Hematopoietic multipotent progenitor cell treated with erythropoietin and hydrocortisone succinate and interleukin-3 and kit ligand, for 15 days (in vitro differentiated cells): Measurements from ENCODE around the gene HOMER1.

Source experiments
- DNase-seq: peaks from one replicate; pipeline ENCODE4 v3.0.0-alpha.2; 2015; ENCODE audit warnings: low spot score

HOMER1 gene

GRCh38 chr5:79513704-79514390 is at the start of gene HOMER1:
Gene HOMER1, minus strand, starts transcription at chr5:79514134. Its CDS starts 1,360 bp downstream, at chr5:79512774.
- no peak for DNase-seq

DNA sequence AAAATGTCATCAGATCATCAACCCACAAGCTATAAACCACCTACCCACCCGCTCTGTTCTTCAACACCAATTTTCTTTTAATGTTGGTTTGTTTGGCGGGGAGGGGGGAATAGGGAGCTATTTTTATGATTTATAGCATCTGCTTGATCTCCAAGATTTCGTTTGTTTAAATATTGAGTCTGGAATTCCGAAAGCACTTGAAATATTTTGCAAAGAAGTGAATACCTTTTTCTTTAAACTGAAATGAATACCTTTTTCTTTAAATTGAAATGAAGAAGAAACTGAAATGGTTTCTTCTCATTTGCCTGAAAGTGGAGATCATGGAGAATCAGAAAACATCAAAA is 49.3 kb upstream of the HOMER1 start:
- no peak for DNase-seq

DNA sequence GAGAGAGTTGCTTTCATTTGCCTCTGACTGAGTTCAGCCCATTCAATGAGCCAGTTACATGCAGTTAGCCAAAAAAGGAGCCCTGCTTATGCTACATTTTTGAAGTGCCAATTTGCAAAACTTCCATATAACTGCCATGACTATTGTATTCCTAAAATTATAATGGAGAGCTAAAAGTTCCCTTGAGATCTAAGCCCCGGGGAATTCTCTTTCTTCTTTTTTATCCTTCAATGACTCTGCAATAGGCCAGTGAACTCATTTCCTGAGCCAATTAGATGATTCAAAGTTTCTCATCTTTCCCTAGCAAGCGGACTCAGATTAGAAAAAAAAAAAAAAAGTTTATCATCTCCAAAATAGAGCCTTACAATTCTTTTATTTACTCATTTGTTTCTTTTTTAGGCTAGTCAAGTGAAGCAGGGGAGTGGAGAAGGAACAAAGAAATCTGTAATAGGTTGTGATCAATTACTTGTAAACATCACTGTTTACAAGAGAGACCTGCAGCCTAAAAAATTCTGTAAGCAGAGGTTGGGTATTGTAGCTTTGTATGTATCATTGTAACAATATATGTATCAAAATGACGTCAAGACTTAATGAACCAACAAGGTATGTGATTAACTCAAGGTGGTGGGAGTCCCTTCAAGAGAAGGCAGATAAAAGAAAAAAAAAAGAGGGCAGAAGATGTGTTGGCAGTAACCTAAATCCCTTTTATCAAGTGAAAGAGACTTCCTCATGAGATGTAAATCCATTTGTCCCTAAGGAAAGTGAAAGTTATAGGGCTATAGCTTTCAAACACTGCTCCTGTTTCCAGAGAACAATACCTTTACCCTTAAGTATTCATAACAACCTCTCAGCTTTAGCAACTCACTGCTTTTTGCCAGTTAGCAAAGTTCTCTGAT is 48.7 kb upstream of the HOMER1 start:
- no peak for DNase-seq

- DNase-seq = no peak
Observed at GRCh38 chr5:79561525-79561893, 47.6 kb upstream of the HOMER1 start.

DNA sequence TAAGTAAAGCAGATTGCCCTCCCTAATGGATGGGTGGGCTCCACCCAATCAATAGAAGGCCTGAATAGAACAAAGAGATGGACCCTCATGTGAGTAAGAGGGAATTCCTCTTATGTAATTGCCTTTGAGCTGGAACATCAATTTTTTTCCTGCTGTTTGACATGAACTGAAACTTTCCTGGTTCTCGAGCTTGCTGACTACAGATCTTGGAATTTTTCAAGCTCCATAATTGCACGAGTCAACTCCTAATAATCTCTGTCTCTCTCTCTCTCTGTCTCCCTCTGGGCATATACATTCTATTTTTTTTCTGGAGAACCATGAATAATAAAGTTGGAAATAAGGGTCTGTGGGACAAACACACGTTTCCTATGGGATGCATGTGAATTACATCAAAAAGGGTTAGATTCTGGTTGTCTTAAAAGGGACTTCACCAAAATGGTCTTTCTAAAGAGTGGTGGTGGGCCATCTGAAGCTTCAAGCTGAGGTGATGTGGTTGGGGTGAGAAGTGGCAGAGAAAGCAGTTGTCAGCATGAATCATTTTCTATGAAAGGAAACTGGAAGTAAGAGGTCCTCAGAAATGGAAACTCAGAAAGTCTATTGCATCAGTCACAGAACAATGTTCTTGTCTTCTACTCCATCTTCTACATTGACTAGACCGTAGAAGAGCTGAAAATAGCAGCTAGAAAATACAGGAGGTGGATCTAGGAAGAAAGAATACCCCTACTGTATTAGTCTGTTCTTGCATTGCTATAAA is 47.0 kb upstream of the HOMER1 start:
- DNase-seq = no peak

DNA sequence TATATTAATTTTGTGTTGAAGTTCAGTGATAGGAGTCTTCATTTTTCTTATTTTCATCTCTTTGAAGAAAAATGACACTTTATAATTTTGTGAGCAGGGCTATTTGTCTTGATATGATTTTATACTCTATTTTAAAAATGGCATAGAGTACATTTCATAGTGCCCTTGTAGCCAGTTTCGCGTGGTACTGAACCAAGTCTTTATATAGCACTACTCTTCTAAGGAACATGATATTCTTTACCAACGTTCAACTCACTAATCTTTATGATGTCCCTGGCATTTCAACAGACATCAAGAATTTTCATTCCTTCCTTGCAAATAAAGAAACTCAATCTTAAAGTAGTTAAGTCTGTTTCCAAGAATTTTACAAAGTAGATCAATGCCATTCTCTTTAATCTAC is 41.5 kb upstream of the HOMER1 start:
- DNase-seq = no peak

DNA sequence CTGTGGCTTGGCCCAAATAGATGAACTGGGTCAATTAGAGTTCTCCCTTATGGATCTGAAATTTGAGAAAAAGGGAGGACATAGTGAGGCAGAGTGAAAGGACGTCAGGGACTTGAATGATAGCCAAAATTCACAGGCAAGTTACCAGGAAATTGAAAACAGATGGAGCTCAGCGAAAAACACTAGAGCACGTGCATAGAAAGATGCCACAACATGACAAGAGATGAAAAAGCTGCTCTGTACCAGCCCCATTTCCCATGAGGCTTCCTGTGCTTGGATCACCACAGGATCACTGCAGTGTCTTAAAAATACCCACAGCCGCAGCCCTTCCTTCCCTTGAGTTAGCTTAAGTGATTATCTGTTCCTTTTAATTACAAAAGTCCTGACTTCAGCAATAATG is 39.0 kb upstream of the HOMER1 start:
- no peak for DNase-seq

DNA sequence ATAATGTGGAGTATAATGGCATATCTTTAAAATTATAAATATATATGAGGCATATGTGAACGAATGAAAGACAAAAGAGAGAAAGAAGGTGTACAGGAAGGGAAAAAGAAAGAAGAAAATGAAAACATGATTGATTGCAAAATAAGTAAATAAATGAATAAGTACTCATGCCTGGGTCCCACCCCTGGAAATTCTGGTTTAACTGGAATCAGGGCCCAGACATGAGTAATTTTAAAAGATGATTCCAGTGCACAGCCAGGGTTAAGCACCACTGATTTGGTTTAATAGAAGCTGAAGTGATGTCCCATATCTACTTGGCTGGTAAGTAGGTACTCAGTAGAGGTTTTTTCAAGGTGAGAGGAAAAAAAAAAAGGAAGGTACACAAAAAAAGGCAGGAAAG is 34.0 kb upstream of the HOMER1 start:
- DNase-seq = no peak

DNA sequence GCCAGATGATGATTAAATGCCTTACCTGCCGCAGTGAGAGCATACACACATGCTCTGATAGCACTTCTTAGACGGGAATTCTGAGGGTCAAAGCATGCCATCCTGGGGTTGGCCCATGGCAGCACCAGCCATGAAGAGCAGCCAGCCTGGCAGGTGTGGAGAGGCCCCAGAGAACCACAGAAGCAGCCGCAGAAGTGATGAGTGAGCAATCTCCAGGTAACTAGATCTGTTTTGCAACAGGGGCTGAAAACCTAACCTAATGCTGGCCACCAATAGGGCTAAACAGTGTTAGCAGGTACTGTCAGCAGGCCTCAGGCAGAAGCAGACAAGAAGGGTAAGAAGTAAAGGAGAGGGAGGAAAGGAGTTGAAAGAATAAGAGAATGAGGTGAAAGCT is 33.5 kb upstream of the HOMER1 start:
- DNase-seq = no peak

DNA sequence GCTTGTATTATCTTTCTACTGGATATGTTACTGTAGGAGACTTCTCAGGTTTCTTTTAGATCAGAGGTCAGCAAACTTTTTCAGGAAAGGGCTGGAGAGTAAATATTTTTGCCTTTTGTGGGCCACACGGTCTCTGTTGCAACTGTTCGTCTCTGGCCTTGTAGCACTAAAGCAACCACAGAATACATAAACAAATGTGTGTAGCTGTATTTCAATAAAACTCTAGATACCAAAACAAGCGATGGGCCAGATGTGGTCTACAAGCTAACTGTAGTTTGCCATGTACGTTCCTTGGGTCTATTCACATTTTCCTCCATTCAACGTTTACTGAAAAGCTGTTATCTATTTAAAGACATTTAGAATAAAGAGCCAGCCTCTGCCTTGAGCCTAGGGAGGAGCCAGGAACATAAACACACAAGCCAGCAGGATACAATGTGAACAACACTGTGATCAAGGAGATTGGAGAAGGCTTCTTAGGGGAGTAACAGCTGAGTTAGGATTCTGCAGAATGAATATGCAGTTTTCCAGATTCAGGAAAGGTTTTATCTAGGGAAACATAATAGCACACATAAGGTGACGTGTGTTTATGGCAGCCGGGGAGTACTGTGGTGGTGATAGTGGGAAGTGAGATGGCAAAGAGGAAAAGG is 33.0 kb upstream of the HOMER1 start:
- DNase-seq = no peak

DNA sequence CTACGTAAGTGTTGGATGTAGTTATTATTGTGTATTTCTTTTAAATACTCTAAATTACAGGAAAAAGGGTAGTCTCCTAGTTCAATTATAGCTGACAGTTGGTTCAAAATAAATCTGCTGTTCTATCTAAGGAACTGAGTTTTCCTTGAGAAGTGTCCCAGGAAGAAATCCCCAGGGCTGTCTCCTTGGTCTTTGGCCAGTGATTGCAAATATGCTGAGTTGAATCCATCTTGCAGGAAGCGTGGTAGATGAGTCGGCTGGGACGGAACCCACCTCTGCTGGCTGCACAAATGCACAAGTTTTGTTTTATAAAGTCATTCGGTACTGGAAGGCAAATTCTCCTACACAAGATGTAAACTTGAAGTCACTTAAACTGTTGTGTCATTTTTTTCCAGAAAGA is 30.2 kb upstream of the HOMER1 start:
- DNase-seq = no peak

DNA sequence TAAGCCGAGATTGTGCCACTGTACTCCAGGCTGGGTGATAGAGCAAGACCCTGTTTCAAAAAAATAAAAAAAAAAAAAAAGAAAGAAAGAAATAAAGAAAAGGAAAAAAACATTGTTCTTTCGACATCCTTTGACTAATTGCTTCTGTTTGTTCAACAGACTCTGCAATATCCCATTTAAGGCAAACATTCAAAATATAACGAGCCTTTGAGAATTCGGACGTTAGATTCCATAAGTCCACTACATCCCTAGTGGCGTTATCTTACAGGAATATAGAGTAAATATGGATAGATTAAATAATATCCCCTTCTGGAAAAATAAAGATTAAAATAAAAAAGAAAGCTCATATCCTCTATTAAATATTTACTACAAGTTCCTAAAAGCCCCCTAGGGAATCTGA is 27.0 kb upstream of the HOMER1 start:
- DNase-seq = no peak

DNA sequence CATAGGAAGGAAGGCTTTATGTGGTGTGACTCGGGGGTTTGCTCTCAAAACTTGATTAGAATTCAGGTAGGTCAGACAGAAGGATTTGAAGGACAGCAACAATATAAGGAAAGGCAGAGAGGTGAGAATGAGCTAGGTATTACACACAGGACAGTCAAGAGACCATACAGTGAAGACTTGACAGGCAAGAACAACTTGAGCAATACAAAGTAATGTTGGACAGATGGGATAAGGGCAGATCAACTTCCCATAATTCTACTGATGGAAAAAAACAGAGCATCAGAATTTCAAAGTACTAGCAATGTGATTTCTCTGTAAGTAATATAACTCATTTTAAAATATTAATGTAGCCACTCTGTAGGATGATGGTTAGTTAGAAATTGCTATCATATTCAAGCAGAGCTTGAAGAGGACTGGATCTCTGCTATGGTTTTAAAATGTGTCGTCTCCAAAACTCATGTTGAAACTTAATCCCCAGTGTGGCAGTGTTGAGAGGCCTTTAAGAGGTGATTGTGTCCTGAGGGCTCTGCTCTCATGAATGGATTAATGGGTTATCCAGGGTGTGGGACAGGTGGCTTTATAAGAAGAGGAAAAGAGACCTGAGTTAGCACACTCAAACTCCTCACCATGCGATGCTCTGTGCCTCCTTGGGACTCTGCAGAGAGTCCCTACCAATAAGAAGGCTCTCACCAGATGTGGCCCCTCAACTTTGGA is 22.4 kb upstream of the HOMER1 start:
- DNase-seq = no peak

DNA sequence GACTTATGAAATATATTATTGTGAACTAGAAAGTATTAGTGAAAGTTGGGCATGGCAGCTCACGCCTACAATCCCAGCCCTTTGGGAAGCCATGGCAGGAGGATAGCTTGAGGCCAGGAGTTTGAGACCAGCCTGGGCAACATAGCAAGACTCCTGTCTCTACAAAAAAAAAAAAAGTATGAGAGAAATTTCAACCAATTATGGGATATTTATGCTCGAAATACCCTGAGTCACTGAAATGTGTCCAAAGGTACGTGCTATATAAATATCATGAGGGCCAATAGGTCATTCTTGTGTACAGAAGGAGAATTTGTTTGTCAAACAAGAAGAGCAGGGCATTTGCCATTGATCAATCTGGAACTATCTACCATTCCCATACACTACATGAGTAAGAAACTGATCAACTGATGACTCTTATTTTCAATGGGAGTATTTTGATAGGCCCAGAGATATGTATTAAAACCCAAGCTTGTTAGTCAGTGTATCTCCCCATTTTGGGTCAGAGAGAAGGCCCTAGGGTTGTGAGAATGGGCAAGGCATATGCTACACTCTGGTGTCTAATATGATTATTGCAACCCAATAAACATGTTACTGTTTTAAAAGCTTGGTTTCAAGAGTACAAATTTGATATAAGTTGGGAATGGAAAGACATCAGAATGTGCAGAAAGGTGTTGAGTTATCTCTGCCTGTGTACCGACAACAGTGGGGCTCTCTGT is 21.7 kb upstream of the HOMER1 start:
- DNase-seq = no peak

DNA sequence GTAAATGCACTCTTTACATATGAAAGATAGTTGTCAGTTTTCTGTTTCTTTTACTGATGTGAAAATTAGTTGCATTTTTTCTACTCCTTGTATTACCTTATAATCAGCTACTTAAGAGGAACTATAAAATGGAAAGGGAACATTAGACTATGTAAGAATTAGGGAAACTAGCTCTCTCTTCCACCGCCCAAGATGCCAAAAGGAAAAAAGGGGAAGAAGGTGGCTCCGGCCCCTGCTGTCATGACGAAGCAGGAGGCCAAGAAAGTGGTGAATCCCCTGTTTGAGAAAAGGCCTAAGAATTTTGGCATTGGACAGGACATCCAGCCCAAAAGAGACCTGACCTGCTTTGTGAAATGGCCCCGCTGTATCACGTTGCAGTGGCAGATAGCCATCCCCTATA is 15.2 kb upstream of the HOMER1 start:
- DNase-seq = no peak

GRCh38 chr5:79527431-79527830 is 13.5 kb upstream of the HOMER1 start:
- DNase-seq = no peak

DNA sequence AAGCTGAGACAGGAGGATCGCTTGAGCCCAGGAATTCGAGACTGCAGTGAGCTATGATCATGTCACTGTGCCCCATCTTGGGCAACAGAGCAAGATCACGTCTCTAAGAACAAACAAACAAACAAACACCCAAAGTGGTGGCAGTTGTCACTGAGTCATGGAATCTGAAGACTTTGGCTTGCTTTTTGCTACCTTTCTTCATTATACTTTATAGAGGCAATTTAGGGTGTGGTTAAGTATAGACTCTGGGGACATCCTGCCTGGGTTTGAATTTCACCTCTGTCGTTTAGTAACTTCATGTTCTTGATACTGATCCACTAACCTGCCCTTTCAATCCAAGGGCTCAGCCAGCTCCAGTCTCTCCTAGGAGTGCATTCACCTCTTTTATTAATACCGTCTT is 13.0 kb upstream of the HOMER1 start:
- DNase-seq = no peak

DNA sequence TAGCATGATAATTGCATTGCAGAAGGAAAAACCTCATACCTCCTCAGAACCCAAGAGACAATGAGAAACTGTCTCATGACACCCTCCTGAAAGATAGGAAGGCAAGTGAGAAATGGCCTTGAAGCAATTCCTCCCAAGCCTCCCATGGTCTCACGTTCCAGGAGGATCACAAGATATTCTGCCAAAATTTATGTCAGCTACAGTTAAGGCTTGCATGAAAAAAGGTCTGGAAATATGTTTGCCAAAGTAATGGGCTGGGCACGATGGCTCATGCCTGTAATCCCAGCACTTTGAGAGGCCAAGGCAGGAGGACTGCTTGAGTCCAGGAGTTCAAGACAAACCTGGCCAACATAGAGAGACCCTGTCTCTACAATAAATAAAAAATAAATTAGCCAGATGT is 12.6 kb upstream of the HOMER1 start:
- DNase-seq = no peak

GRCh38 chr5:79521156-79521555 is 7.2 kb upstream of the HOMER1 start:
- DNase-seq = no peak

DNA sequence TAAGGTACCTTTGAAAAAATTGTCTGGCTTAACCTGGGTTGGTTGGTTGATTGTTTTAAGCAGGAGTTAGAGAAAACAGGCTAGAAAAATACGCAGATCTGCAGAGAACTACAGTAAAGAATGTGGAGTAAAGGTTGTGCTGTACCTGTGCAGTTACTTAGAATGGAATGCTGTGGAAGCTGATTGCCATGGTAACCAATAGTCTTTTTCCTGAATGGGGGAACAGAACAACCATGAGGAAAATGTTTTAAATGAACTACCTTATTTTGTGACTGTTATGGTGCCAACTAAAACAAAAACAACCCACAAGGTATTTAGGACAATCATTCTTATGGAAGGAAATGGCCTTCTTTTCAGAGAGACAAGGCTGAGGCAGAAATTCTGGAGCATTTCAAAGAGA is 4.8 kb upstream of the HOMER1 start:
- no peak for DNase-seq

GRCh38 chr5:79517601-79518000 is 3.7 kb upstream of the HOMER1 start:
- DNase-seq = no peak
